CD14-positive monocyte (primary cell): ENCODE data around the gene NEK6. TPM values are rescaled to one million over a fixed set of nuclear protein-coding genes. Genes with fewer than 3 reads are reported as not detected.
A peak's percentile ranks its signal among the peaks of the same experiment; 100 is the strongest.

Experiments used
- DNase-seq, 3 donors: peaks; one replicate each; pipeline ENCODE4 v3.0.0-alpha.2; 2011 to 2022
- H2AFZ ChIP-seq: 2 replicates; pipeline ENCODE4 v1.6.0; 2012; ENCODE audit warnings: mild to moderate bottlenecking, low read depth, low read length, inconsistent platforms; ENCODE audit not compliant: insufficient read depth, poor library complexity, severe bottlenecking
- H3K27ac ChIP-seq, 2 donors: 1 replicate in 1 of 2; 2 replicates in 1 of 2; pipeline ENCODE4 v1.5.1; 2012 to 2013; ENCODE audit warnings: low read length in 2 of 2, control low read depth in 1 of 2, inconsistent platforms in 1 of 2, low read depth in 1 of 2, mild to moderate bottlenecking in 1 of 2
- H3K27me3 ChIP-seq, 2 donors: one replicate each; pipeline versions ENCODE4 v1.6.0 to v1.6.1; 2011 to 2013; ENCODE audit warnings: low read length in 2 of 2; ENCODE audit not compliant: control insufficient read depth in 2 of 2, insufficient read depth in 2 of 2
- H3K36me3 ChIP-seq, 2 donors: replicated peaks in 1 of 2; 1 replicate in 1 of 2; 2 replicates in 1 of 2; pipeline versions ENCODE4 v1.5.1 to v1.6.1; 2012 to 2013; ENCODE audit warnings: low read length in 2 of 2, control low read depth in 1 of 2, inconsistent platforms in 1 of 2, mild to moderate bottlenecking in 1 of 2; ENCODE audit not compliant: insufficient read depth in 2 of 2, control insufficient read depth in 1 of 2
- H3K4me1 ChIP-seq, 2 donors: 1 replicate in 1 of 2; 2 replicates in 1 of 2; pipeline versions ENCODE4 v1.5.1 to v1.6.1; 2012 to 2013; ENCODE audit warnings: low read length in 2 of 2, control low read depth in 1 of 2, inconsistent platforms in 1 of 2, mild to moderate bottlenecking in 1 of 2, moderate library complexity in 1 of 2; ENCODE audit not compliant: insufficient read depth in 2 of 2, control insufficient read depth in 1 of 2
- H3K4me2 ChIP-seq: replicated peaks from 2 replicates; pipeline ENCODE3; 2012; ENCODE audit warnings: low read length, moderate library complexity, mild to moderate bottlenecking; ENCODE audit not compliant: poor library complexity, severe bottlenecking; ENCODE audit errors: extremely low read depth
- H3K4me3 ChIP-seq, 3 experiments: fragments of 200-600 bp in 1 of 3; sonication (generic) in 1 of 3; replicated peaks in 1 of 3; 1 replicate in 2 of 3; 2 replicates in 1 of 3; pipeline ENCODE4 v1.5.1; 2011 to 2013; ENCODE audit warnings: low read length in 3 of 3, mild to moderate bottlenecking in 3 of 3, control low read depth in 2 of 3, low read depth in 2 of 3, inconsistent platforms in 1 of 3, moderate library complexity in 1 of 3
- H3K79me2 ChIP-seq: 2 replicates; pipeline ENCODE4 v1.6.0; 2012; ENCODE audit warnings: mild to moderate bottlenecking, control low read depth, inconsistent platforms, low read length, moderate library complexity; ENCODE audit not compliant: insufficient read depth
- H3K9ac ChIP-seq: 2 replicates; pipeline ENCODE4 v1.6.0; 2017; ENCODE audit warnings: low read length, mild to moderate bottlenecking; ENCODE audit not compliant: insufficient read depth, poor library complexity, severe bottlenecking
- H3K9me3 ChIP-seq, 2 donors: replicated peaks in 1 of 2; 1 replicate in 1 of 2; 2 replicates in 1 of 2; pipeline versions ENCODE4 v1.5.1 to v1.6.1; 2012 to 2013; ENCODE audit warnings: low read length in 2 of 2, control low read depth in 1 of 2; ENCODE audit not compliant: control insufficient read depth in 1 of 2, insufficient read depth in 1 of 2
- H4K20me1 ChIP-seq: 2 replicates; pipeline ENCODE4 v1.6.0; 2012; ENCODE audit warnings: mild to moderate bottlenecking, low read length, control low read depth, moderate library complexity; ENCODE audit not compliant: insufficient read depth
- H3K27ac Mint-ChIP-seq, 7 donors: one replicate each; pipeline ENCODE4 v1.8.0; 2020; ENCODE audit warnings: mild to moderate bottlenecking in 7 of 7, mixed read lengths in 7 of 7, moderate library complexity in 6 of 7, inconsistent platforms in 2 of 7
- H3K27me3 Mint-ChIP-seq, 3 donors: one replicate each; pipeline ENCODE4 v1.8.0; 2021 to 2022; ENCODE audit warnings: low read depth in 3 of 3, mild to moderate bottlenecking in 3 of 3, mixed read lengths in 3 of 3, moderate library complexity in 3 of 3, inconsistent platforms in 1 of 3
- H3K36me3 Mint-ChIP-seq, 2 donors: one replicate each; pipeline ENCODE4 v1.8.0; 2020; ENCODE audit warnings: mixed read lengths in 2 of 2, inconsistent platforms in 1 of 2, mild to moderate bottlenecking in 1 of 2
- H3K4me1 Mint-ChIP-seq: one replicate; pipeline ENCODE4 v1.8.0; 2020; ENCODE audit warnings: mild to moderate bottlenecking, mixed read lengths
- H3K4me3 Mint-ChIP-seq, 2 donors: one replicate each; pipeline ENCODE4 v1.8.0; 2020; ENCODE audit warnings: mild to moderate bottlenecking in 2 of 2, mixed read lengths in 2 of 2, moderate library complexity in 1 of 2
- H3K9me3 Mint-ChIP-seq, 7 donors: one replicate each; pipeline ENCODE4 v1.8.0; 2020 to 2022; ENCODE audit warnings: mixed read lengths in 7 of 7, mild to moderate bottlenecking in 6 of 7, moderate library complexity in 6 of 7, inconsistent platforms in 2 of 7
- WGBS: methylation state at CpG from one replicate; pipeline ENCODE4 v1.1.5; 2013; ENCODE audit warnings: missing lambda C conversion rate; ENCODE audit not compliant: insufficient coverage; 5-methylcytosine and 5-hydroxymethylcytosine counted together
- intact Hi-C, 2 donors: fragments of 100-400 bp; cut with micrococcal nuclease; formaldehyde crosslinking; loops; one replicate each; pipeline versions ENCODE4 v1.15.0 to v1.15.1; 2023
- polyA plus RNA-seq, 3 donors: library from polyadenylated mRNA; depleted of rRNA in 1 of 3; unstranded in 2 of 3; stranded (reverse) in 1 of 3; fragments of 300-500 nt in 2 of 3; fragments of >200 nt in 1 of 3; fragmentation: Illumina TruSeq in 2 of 3; gene quantifications; 1 replicate in 2 of 3; 2 replicates in 1 of 3; pipeline ENCODE4 v1.2.3, GENCODE V29; 2012 to 2021
- TF ChIP-seq, protein P1 (sequence below): fragments of 200-600 bp; IDR thresholded peaks from one replicate; pipeline ENCODE4 v1.8.0; 2022; ENCODE audit warnings: antibody characterized with exemption, mild to moderate bottlenecking

NEK6 gene
- polyA plus RNA-seq, 3 donors, result 26.1 to 46.0 (median 35.8) TPM

DNA sequence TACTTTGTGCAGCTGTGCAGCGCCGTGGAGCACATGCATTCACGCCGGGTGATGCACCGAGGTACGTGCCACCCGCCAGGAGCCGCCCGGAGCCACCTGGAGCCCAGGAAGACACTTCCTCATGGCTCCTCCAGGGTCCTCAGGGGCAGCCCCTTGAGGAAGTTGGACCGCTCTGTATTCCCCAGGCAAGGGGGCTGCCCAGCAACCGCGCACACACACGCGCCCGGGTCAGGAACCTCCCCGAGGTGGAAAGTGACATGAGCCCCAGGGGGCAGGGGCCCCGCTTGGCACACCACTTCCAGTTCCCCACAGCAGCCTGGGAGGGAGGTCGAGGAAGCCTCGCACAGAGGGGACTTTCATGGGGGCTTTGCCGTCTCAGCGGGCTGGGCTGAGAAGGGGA is 68.6 kb downstream of the NEK6 start:
- Histone ChIP-seq H3K4me1 (peaks cover 24 to 26% of the 10 kb centered on the region in 2 donors), H3K9ac (no peak overlapping the region), H2AFZ (no peak overlapping the region), H3K4me2 (no peak overlapping the region), H3K79me2 (peaks cover 16% of the 10 kb centered on the region), H3K9me3 (no peaks in the 10 kb centered on the region), H3K27ac (no peak overlapping the region), H3K36me3 (peaks cover 91 to 99% of the 10 kb centered on the region in 2 donors), H4K20me1 (peaks cover 91% of the 10 kb centered on the region), H3K4me3 (no peak overlapping the region), H3K27me3 (no peaks in the 10 kb centered on the region)
- intact Hi-C loops, result no loop called here
- Mint-ChIP-seq H3K4me1 (peaks cover 17% of the 10 kb centered on the region), H3K27me3 (no peaks in the 10 kb centered on the region), H3K36me3 (peaks cover 75 to 98% of the 10 kb centered on the region in 2 donors), H3K9me3 (no peaks in the 10 kb centered on the region), H3K4me3 (no peak overlapping the region), H3K27ac (no peak overlapping the region)
- WGBS, result 95% methylated on average over 9 of the region's 21 CpGs
- TF ChIP-seq, protein P1, sequence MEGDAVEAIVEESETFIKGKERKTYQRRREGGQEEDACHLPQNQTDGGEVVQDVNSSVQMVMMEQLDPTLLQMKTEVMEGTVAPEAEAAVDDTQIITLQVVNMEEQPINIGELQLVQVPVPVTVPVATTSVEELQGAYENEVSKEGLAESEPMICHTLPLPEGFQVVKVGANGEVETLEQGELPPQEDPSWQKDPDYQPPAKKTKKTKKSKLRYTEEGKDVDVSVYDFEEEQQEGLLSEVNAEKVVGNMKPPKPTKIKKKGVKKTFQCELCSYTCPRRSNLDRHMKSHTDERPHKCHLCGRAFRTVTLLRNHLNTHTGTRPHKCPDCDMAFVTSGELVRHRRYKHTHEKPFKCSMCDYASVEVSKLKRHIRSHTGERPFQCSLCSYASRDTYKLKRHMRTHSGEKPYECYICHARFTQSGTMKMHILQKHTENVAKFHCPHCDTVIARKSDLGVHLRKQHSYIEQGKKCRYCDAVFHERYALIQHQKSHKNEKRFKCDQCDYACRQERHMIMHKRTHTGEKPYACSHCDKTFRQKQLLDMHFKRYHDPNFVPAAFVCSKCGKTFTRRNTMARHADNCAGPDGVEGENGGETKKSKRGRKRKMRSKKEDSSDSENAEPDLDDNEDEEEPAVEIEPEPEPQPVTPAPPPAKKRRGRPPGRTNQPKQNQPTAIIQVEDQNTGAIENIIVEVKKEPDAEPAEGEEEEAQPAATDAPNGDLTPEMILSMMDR, result no peak
- no peak for DNase-seq

DNA sequence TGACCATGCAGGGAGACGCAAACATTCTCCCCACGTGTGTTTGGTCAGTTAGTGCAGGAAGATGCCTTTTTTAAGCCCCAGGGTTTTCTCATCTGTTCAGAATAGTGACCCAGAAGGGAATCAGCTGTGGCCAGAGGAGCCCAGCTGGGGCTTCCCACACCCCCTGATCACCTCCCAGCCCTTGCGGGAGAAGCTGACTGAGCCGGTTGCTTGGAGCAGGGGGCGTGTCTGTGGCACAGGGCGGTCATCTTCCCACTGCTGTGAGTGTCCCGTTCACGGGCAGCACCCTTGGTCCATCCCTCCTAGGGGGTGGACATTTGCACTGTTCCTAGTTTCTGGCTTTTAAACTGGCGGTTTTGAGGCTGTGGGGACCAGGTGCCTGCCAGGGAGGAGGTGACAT is 69.7 kb downstream of the NEK6 start:
- TF ChIP-seq, protein P1, result no peak
- Histone ChIP-seq H3K27ac (no peak overlapping the region), H3K9ac (no peak overlapping the region), H4K20me1 (peaks cover 91% of the 10 kb centered on the region), H3K4me1 (peaks cover 13 to 15% of the 10 kb centered on the region in 2 donors), H3K4me3 (no peak overlapping the region), H3K36me3 (peaks cover 93 to 99% of the 10 kb centered on the region in 2 donors), H2AFZ (no peak overlapping the region), H3K27me3 (no peaks in the 10 kb centered on the region), H3K9me3 (no peaks in the 10 kb centered on the region), H3K79me2 (peaks cover 7% of the 10 kb centered on the region), H3K4me2 (no peak overlapping the region)
- Mint-ChIP-seq H3K4me3 (no peak overlapping the region), H3K9me3 (no peaks in the 10 kb centered on the region), H3K27ac (peak overlapping the region in 1 of 7 donors; percentile 80), H3K36me3 (peaks cover 79 to 98% of the 10 kb centered on the region in 2 donors), H3K27me3 (no peaks in the 10 kb centered on the region), H3K4me1 (peaks cover 8% of the 10 kb centered on the region)
- intact Hi-C loops, result no loop called here
- 94% methylated on average over 9 of the region's 9 CpGs for WGBS
- DNase-seq, result no peak
